ENCODE measurements around the gene GOLGA8S.
"Not testable (repeated sequence)": the region's sequence is repeated elsewhere in the genome, so short reads cannot be mapped to it uniquely, and the experiment has no call there.

The GOLGA8S gene

GRCh38 chr15:23397779-23398178 is 43.2 kb downstream of the GOLGA8S start:
- no peak for DNase-seq (ENCODE audit: low read depth, low spot score)

- DNase-seq (ENCODE audit: low read depth, low spot score) = not testable (repeated sequence)
Measured at GRCh38 chr15:23398357-23398756, 43.8 kb downstream of the GOLGA8S start.

DNA sequence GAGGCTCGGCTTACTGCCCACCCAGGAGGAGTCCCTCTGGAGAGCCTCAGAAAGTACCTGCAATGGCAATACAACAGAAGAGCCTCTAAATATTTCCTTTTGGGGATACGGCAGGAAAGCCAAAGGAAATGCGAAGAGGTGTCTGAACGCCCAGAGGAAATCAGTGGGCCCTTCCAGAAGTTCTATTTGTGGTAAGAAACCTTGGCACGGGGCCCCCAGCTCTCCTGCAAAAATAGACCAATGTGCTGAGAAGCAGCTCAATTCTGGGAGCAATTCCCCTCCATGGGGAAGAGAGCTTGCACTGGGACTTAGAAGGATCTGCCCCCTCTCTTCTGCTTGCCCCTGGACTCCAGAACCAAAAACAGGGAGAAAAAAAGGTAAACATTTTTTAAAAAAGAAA is 44.7 kb downstream of the GOLGA8S start:
- not testable (repeated sequence) for DNase-seq (ENCODE audit: low read depth, low spot score)

GRCh38 chr15:23401627-23402026 is 47.1 kb downstream of the GOLGA8S start:
- DNase-seq (ENCODE audit: low read depth, low spot score) = no peak

DNA sequence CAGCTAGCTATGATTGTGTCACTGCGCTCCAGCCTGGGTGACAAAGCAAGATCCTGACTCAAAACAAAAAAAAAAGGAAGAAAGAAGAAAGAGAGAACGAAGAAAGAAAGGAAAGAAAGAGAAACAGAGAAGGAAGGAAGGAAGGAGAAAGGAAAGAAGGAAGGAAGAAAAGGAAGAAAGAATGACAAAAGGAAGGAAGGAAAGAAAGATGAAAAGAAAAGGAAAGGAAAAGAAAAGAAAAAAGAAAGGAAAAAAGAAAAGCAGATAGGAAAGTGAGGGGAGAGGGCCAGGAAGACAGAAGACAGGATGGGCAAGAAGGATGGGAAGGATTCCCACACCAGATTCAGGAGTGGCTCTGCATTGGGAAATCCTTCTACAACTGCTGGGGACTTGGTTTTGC is 47.6 kb downstream of the GOLGA8S start:
- no peak for DNase-seq (ENCODE audit: low read depth, low spot score)

- no peak for DNase-seq (ENCODE audit: low read depth, low spot score)
Measured at GRCh38 chr15:23402544-23402943, 48.0 kb downstream of the GOLGA8S start.

GRCh38 chr15:23403550-23403949 is 49.0 kb downstream of the GOLGA8S start:
- DNase-seq (ENCODE audit: low read depth, low spot score) = no peak

GRCh38 chr15:23411841-23412240 is 57.3 kb downstream of the GOLGA8S start:
- no peak for DNase-seq (ENCODE audit: low read depth, low spot score)

- not testable (repeated sequence) for DNase-seq (ENCODE audit: low read depth, low spot score)
Measured at GRCh38 chr15:23412881-23413600, 58.5 kb downstream of the GOLGA8S start.

Data from smooth muscle cell of the brain vasculature (primary cell).